ENCODE results near the gene CFAP210. TPM values are rescaled to one million over a fixed set of nuclear protein-coding genes. Genes with fewer than 3 reads are reported as not detected.

Gene CFAP210
- total and polyA plus RNA-seq, 10 of the 15 experiments (the other 5 are each of a cell fraction or from before 2014, with no cell fraction given) = not detected

- no peak overlapping the region for H2AFZ ChIP-seq (ENCODE audit: control insufficient read depth, low read depth, low read length)
- ChIA-PET SMC1A (ENCODE audit: uncharacterized antibody, unreplicated experiment) (no interaction called here), RAD21 (ENCODE audit: unreplicated experiment) (no interaction called here), POLR2A (no interaction called here), CTCF (no interaction called here)
- H3K27me3 ChIP-seq (replicated peaks in 1 of 2; ENCODE audit: control insufficient read depth in 2 of 2, insufficient read depth in 2 of 2, low read length in 1 of 2) = no peaks in the 10 kb centered on the region
- in situ Hi-C loops (cut with MboI) = no loop called here
- ATAC-seq (no peak), FAIRE-seq (no peak), DNase-seq (ENCODE audit: low read depth, low spot score) (no peak)
- no peak overlapping the region for H3K9ac ChIP-seq (ENCODE audit: control insufficient read depth, insufficient read depth, low read length)
- no peaks in the 10 kb centered on the region for H3K36me3 ChIP-seq (ENCODE audit: control insufficient read depth in 2 of 2, insufficient read depth in 2 of 2, low read length in 1 of 2)
- TF ChIP-seq TBL1XR1 (IDR thresholded peaks at IDR 0.05; ENCODE audit: low read depth, low read length) (no peak), SMAD1 (IDR thresholded peaks at IDR 0.05; ENCODE audit: low read depth, partially characterized antibody) (no peak), CTCF (IDR thresholded peaks at IDR 0.05 in 2 of 3, conservative IDR thresholded peaks at IDR 0.05 in 1 of 3; ENCODE audit: control insufficient read depth in 2 of 3, extremely low read depth in 1 of 3, insufficient read depth in 1 of 3, low read depth in 3 of 3, low read length in 3 of 3) (peak; percentile 22 to 31 (median 26); a peak in 3 of 6 replicates), BCL3 (IDR thresholded peaks at IDR 0.05; ENCODE audit: borderline replicate concordance, insufficient read depth, low read depth, low read length, poor library complexity, severe bottlenecking) (no peak), RB1 (IDR thresholded peaks at IDR 0.05; ENCODE audit: borderline replicate concordance) (no peak), MTA2 (IDR thresholded peaks at IDR 0.05; ENCODE audit: low read depth) (no peak), RAD21 (IDR thresholded peaks at IDR 0.05; ENCODE audit: insufficient read depth, low read depth, low read length) (peak; percentile 40)
- no peaks in the 10 kb centered on the region for H4K20me1 ChIP-seq (ENCODE audit: control insufficient read depth, insufficient read depth)
- intact Hi-C loops (cut with micrococcal nuclease; ENCODE audit: unreplicated experiment) = no loop called here
- WGBS (ENCODE audit: insufficient coverage, insufficient replicate concordance, low lambda C conversion rate, missing lambda C conversion rate) = 0% methylated on average over 3 of the region's 3 CpGs
- no peak overlapping the region for H3K4me2 ChIP-seq (ENCODE audit: control insufficient read depth, insufficient read depth)
- H3K4me1 ChIP-seq (ENCODE audit: control insufficient read depth, insufficient read depth, low read length) = no peaks in the 10 kb centered on the region
- no TSS peak for BruUV-seq (replicated peaks)
- H3K9me3 ChIP-seq (replicated peaks; ENCODE audit: control insufficient read depth, insufficient read depth, low read length) = no peaks in the 10 kb centered on the region
- H3K27ac ChIP-seq (ENCODE audit: control insufficient read depth, insufficient read depth) = no peak overlapping the region
- no peaks in the 10 kb centered on the region for H3K79me2 ChIP-seq (ENCODE audit: control insufficient read depth, insufficient read depth, low read length)
- H3K4me3 ChIP-seq = no peak overlapping the region
Measured at GRCh38 chr2:169676357-169676756, 17.8 kb downstream of the CFAP210 start.

Data from GM12878 (cell line).